Measurements from ENCODE around the gene SRRD.

GRCh38 chr22:26514419-26515161, 30.9 kb downstream of the SRRD start:
- TF ChIP-seq POLR2AphosphoS5 (IDR thresholded peaks at IDR 0.05; ENCODE audit: borderline replicate concordance, low read depth, low read length) (no peak), EZH2 (IDR thresholded peaks at IDR 0.05) (no peak), FOXP2 (optimal IDR thresholded peaks at IDR 0.05; ENCODE audit: control extremely low read depth, extremely low read length, insufficient read depth) (no peak)

All from SK-N-MC (cell line).